ENCODE results near the gene NOL11.

DNA sequence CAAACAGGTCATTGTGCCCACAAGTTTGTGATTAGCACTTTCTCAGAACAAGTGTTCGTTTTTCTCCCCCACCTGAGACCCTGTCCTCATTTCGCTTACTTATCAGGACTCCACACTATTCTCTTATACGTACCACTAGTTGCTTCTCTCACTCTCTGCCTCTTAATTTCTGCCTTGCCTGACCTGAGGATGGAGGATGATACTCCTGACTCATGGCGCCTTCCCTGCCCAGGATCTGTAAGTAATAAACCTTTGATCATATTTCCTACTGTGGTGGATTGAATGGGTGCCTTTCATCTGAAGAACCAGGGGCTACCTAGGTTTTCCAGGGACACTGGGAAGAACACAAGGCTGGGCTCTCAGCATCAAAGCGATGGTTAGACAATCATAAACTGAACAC lies 67.8 kb downstream of the NOL11 start:
- TF ChIP-seq, protein P1, sequence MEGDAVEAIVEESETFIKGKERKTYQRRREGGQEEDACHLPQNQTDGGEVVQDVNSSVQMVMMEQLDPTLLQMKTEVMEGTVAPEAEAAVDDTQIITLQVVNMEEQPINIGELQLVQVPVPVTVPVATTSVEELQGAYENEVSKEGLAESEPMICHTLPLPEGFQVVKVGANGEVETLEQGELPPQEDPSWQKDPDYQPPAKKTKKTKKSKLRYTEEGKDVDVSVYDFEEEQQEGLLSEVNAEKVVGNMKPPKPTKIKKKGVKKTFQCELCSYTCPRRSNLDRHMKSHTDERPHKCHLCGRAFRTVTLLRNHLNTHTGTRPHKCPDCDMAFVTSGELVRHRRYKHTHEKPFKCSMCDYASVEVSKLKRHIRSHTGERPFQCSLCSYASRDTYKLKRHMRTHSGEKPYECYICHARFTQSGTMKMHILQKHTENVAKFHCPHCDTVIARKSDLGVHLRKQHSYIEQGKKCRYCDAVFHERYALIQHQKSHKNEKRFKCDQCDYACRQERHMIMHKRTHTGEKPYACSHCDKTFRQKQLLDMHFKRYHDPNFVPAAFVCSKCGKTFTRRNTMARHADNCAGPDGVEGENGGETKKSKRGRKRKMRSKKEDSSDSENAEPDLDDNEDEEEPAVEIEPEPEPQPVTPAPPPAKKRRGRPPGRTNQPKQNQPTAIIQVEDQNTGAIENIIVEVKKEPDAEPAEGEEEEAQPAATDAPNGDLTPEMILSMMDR (IDR thresholded peaks at IDR 0.05), result no peak
- TF ChIP-seq POLR2AphosphoS5 (IDR thresholded peaks at IDR 0.05) (no peak), EP300 (IDR thresholded peaks at IDR 0.05) (no peak)
